Chondrocyte (in vitro differentiated cells): Measurements from ENCODE around the gene FYN. TPM values are rescaled to one million over a fixed set of nuclear protein-coding genes. Genes with fewer than 3 reads are reported as not detected.

Experiments used
- DNase-seq: peaks from one replicate; pipeline ENCODE4 v3.0.0; 2021; ENCODE audit warnings: mixed read lengths, low spot score
- H3K27ac Mint-ChIP-seq: one replicate; pipeline ENCODE4 v1.8.0; 2021; ENCODE audit warnings: mild to moderate bottlenecking, moderate library complexity, mixed read lengths; ENCODE audit not compliant: unreplicated experiment
- H3K27me3 Mint-ChIP-seq: 2 replicates; pipeline ENCODE4 v1.8.0; 2021; ENCODE audit warnings: low read depth, mixed read lengths
- H3K36me3 Mint-ChIP-seq: 2 replicates; pipeline ENCODE4 v1.8.0; 2021; ENCODE audit warnings: low read depth, mixed read lengths
- H3K4me1 Mint-ChIP-seq: 2 replicates; pipeline ENCODE4 v1.8.0; 2021; ENCODE audit warnings: low read depth, mild to moderate bottlenecking, mixed read lengths
- H3K4me3 Mint-ChIP-seq: one replicate; pipeline ENCODE4 v1.8.0; 2021; ENCODE audit warnings: mild to moderate bottlenecking, moderate library complexity, mixed read lengths; ENCODE audit not compliant: unreplicated experiment
- H3K9me3 Mint-ChIP-seq: 2 replicates; pipeline ENCODE4 v1.8.0; 2021; ENCODE audit warnings: low read depth, mixed read lengths
- CTCF ChIP-seq: fragments of 200-600 bp; sonication (generic); IDR thresholded peaks from 2 replicates; pipeline ENCODE4 v1.5.0; 2021; ENCODE audit warnings: antibody characterized with exemption, mild to moderate bottlenecking, moderate library complexity
- total RNA-seq: library from RNA; stranded (reverse); gene quantifications from 3 replicates; pipeline ENCODE4 v1.2.1, GENCODE V29; 2021

Gene FYN
- total RNA-seq, 1 donor from 2014 or later: 109 TPM

GRCh38 chr6:111825439-111826086, 47.7 kb downstream of the FYN start:
- TF ChIP-seq CTCF: no peak
- no peaks in the 10 kb centered on the region for H3K27me3 Mint-ChIP-seq
- peak overlapping the region; percentile 10 for H3K27ac Mint-ChIP-seq
- DNase-seq: no peak
- no peaks in the 10 kb centered on the region for H3K36me3 Mint-ChIP-seq
- H3K4me3 Mint-ChIP-seq: no peak overlapping the region
- H3K9me3 Mint-ChIP-seq: no peaks in the 10 kb centered on the region
- peaks cover 50% of the 10 kb centered on the region for H3K4me1 Mint-ChIP-seq

- TF ChIP-seq CTCF: no peak
- no peak overlapping the region for H3K4me3 Mint-ChIP-seq
- no peak for DNase-seq
- H3K9me3 Mint-ChIP-seq: no peaks in the 10 kb centered on the region
- no peaks in the 10 kb centered on the region for H3K27me3 Mint-ChIP-seq
- no peaks in the 10 kb centered on the region for H3K36me3 Mint-ChIP-seq
- peak overlapping the region; percentile 90 for H3K27ac Mint-ChIP-seq
- peaks cover 43% of the 10 kb centered on the region for H3K4me1 Mint-ChIP-seq
These were observed 48.5 kb downstream of the FYN start for GRCh38 chr6:111824608-111825337.

GRCh38 chr6:111823831-111824607, 49.2 kb downstream of the FYN start:
- no peak for DNase-seq

GRCh38 chr6:111823012-111823411, 50.2 kb downstream of the FYN start:
- H3K27ac Mint-ChIP-seq: peak overlapping the region; percentile 90
- no peak for DNase-seq
- H3K36me3 Mint-ChIP-seq: no peaks in the 10 kb centered on the region
- no peaks in the 10 kb centered on the region for H3K9me3 Mint-ChIP-seq
- peaks cover 47% of the 10 kb centered on the region for H3K4me1 Mint-ChIP-seq
- H3K27me3 Mint-ChIP-seq: no peaks in the 10 kb centered on the region
- H3K4me3 Mint-ChIP-seq: peak overlapping the region; percentile 41
- TF ChIP-seq CTCF: no peak

More at GRCh38 chr6:111823831-111824607, 49.2 kb downstream of the FYN start:
- no peaks in the 10 kb centered on the region for H3K27me3 Mint-ChIP-seq
- TF ChIP-seq CTCF: no peak
- peak overlapping the region; percentile 41 for H3K4me3 Mint-ChIP-seq
- peaks cover 38% of the 10 kb centered on the region for H3K4me1 Mint-ChIP-seq
- no peaks in the 10 kb centered on the region for H3K36me3 Mint-ChIP-seq
- H3K9me3 Mint-ChIP-seq: no peaks in the 10 kb centered on the region
- peak overlapping the region; percentile 90 for H3K27ac Mint-ChIP-seq

GRCh38 chr6:111819458-111819857, 53.8 kb downstream of the FYN start:
- no peaks in the 10 kb centered on the region for H3K9me3 Mint-ChIP-seq
- DNase-seq: no peak
- H3K36me3 Mint-ChIP-seq: no peaks in the 10 kb centered on the region
- no peak overlapping the region for H3K27ac Mint-ChIP-seq
- peaks cover 39% of the 10 kb centered on the region for H3K4me1 Mint-ChIP-seq
- no peak overlapping the region for H3K4me3 Mint-ChIP-seq
- H3K27me3 Mint-ChIP-seq: no peaks in the 10 kb centered on the region
- TF ChIP-seq CTCF: no peak
